Hindlimb muscle (tissue), 1 donor: ENCODE measurements around the gene CCDC80. TPM values are rescaled to one million over a fixed set of nuclear protein-coding genes. Genes with fewer than 3 reads are reported as not detected.
"Not testable (repeated sequence)": the region's sequence is repeated elsewhere in the genome, so short reads cannot be mapped to it uniquely, and the experiment has no call there.

Source experiments
- DNase-seq: peaks from one replicate; pipeline ENCODE4 v3.0.0-alpha.2; 2013
- polyA plus RNA-seq: library from polyadenylated mRNA; unstranded; fragments of 120-200 nt; gene quantifications from one replicate; pipeline ENCODE4 v1.2.1, GENCODE V29; 2013; ENCODE audit not compliant: insufficient read length

CCDC80 gene
- polyA plus RNA-seq, 1 donor: 59.4 TPM

DNA sequence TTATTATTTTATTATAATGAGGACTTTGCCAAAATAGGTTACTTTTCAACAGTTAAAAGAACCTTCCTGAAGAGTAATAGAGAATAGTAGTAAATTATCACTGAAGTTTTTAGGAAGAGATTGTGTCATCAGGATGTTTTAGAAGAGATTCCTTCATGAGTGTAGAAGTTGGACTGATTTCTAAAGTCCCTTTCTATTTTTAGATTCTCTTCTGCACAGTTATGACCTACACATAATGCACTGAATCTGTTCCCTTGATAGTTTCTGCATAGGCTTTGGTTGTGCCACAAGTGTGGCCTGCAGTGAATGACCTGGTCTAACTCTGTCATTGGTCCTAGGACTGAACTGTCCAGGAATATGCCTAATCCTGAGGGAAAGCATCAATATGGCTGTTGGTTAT is 55.2 kb downstream of the CCDC80 start:
- no peak for DNase-seq

GRCh38 chr3:112583105-112583504 is 57.8 kb downstream of the CCDC80 start:
- DNase-seq: no peak

GRCh38 chr3:112582244-112582874 is 58.6 kb downstream of the CCDC80 start:
- DNase-seq: peak; percentile 63

- DNase-seq: no peak
Observed at GRCh38 chr3:112579697-112580096, 61.2 kb downstream of the CCDC80 start.

GRCh38 chr3:112579232-112579631 is 61.7 kb downstream of the CCDC80 start:
- no peak for DNase-seq

- DNase-seq: no peak
Observed at GRCh38 chr3:112572701-112573100, 68.2 kb downstream of the CCDC80 start.

- no peak for DNase-seq
Observed at GRCh38 chr3:112569265-112569664, 71.7 kb downstream of the CCDC80 start.

GRCh38 chr3:112568642-112569041 is 72.3 kb downstream of the CCDC80 start:
- DNase-seq: no peak

DNA sequence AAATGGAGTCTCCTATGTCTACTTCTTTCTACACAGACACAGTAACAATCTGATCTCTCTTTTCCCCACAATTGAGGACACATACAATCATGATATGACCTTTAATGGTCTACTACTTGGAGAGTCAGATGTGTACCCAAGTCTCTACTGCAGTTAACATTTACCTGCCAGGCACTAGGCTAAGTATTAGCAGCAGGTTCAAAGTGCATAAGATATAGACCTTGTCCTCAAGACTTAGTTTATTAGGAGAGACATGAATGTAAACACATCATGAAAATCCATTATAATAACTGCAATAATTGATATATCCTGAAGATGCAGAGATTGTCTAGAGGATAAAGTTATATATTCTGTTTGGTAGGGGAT is 76.0 kb downstream of the CCDC80 start:
- no peak for DNase-seq

GRCh38 chr3:112564247-112564939 is 76.5 kb downstream of the CCDC80 start:
- DNase-seq: not testable (repeated sequence)

GRCh38 chr3:112561734-112562529 is 79.0 kb downstream of the CCDC80 start, which contains the start of the genes ATG3 and SLC35A5:
TSS of gene ATG3 (minus strand) at chr3:112561962. CDS start at chr3:112561528, 434 bp downstream.
TSS of gene SLC35A5 (plus strand) at chr3:112562045. CDS start at chr3:112563404, 1,359 bp downstream.
- peak; percentile 99 for DNase-seq

DNA sequence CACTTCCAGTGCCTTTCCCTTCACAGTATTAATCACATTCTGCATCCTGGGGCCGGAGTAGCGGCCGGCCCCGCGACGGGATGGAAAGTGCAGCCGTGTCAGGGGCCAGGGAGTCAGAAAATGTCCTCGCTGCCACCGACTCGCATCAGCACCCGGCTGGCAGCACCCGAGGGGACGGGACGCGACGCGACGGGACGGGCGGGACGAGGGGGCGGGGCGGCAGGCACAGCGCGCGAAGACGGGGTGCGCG is 79.5 kb downstream of the CCDC80 start:
- no peak for DNase-seq

- DNase-seq: peak; percentile 77
Observed at GRCh38 chr3:112560721-112561483, 80.0 kb downstream of the CCDC80 start.

DNA sequence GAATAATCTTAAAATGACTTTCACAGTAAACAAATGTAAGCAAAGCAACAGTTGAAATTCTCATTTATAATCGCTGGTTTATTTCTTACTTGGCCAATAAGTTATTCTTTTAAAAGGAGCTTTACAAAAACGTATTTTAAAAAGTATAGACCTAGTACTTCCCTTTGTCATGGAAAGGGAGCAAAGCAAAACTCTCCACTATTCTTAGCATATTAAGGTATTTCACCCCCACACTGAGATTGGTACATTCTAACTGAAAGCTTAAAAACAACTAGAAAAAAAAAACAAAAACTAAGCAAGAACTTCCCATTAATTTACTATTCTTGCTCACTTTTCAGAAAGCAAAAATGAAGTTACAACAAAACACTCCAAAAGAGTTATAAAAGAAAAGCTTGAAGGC is 80.6 kb downstream of the CCDC80 start:
- no peak for DNase-seq

GRCh38 chr3:112557976-112558375 is 83.0 kb downstream of the CCDC80 start:
- DNase-seq: no peak

DNA sequence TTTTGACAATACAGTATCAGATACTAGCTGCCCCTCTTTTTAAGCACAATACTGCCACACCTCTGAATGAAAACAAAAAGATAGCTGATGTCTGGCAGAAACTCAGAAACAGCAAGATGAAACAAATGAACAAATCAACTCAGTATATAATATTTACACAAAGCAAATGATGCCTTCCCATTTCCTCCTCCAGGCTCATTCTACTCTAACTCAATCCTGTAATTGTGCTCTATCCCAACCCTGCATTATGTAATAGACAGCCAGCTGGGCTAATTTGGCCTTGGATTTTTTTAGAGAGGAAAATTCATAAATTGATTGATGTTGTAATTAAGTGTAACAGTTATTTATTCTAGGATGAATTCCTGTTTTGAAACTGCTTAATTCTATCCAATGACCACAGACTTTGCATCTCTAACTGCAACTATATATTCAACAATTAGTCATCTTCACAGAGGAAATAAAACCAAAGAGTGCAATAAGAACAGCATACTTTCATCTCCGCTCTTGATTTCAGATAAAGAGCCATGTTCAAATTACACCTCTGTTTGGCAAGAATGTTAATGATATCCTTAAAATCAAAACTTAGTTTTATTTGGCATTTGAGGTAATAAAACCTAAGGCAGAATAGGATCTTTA is 85.3 kb downstream of the CCDC80 start:
- no peak for DNase-seq

GRCh38 chr3:112550859-112551258 is 90.1 kb downstream of the CCDC80 start:
- DNase-seq: no peak

Other genes starting within 250 kb of the CCDC80 start
- 0.36 TPM for gene BTLA, start 141.7 kb downstream of the CCDC80 start, polyA plus RNA-seq
- gene ATG3, start 79.2 kb downstream of the CCDC80 start, polyA plus RNA-seq: 30.9 TPM
- gene SLC35A5, start 79.1 kb downstream of the CCDC80 start, polyA plus RNA-seq: 24.4 TPM
- gene CD200R1L, start 205.7 kb upstream of the CCDC80 start, polyA plus RNA-seq: not detected